Neural cell (in vitro differentiated cells): ENCODE results near the gene CELSR2. TPM values are rescaled to one million over a fixed set of nuclear protein-coding genes. Genes with fewer than 3 reads are reported as not detected.

Experiments
- H2AFZ ChIP-seq: fragments of 200-600, 300-800 bp; sonication (generic), shearing (Covaris generic); 2 replicates; pipeline ENCODE4 v1.6.0; 2014; ENCODE audit warnings: low read depth, mild to moderate bottlenecking, antibody characterized with exemption, low read length, moderate library complexity
- H3F3A ChIP-seq: fragments of 200-600 bp; shearing (Covaris generic); 2 replicates; pipeline ENCODE4 v1.6.1; 2016; ENCODE audit warnings: mild to moderate bottlenecking, moderate library complexity, mixed read lengths, antibody characterized with exemption, low read length; ENCODE audit not compliant: insufficient read depth, poor library complexity, severe bottlenecking
- H3K27ac ChIP-seq: fragments of 200-600, 300-800 bp; sonication (generic), shearing (Covaris generic); 2 replicates; pipeline ENCODE4 v1.5.1; 2014; ENCODE audit warnings: mild to moderate bottlenecking, low read length, moderate library complexity
- H3K27me3 ChIP-seq: fragments of 300-800, 200-600 bp; sonication (generic), shearing (Covaris generic); 2 replicates; pipeline ENCODE4 v1.6.0; 2014; ENCODE audit warnings: mild to moderate bottlenecking, low read depth, low read length, moderate library complexity; ENCODE audit not compliant: insufficient read depth
- H3K36me3 ChIP-seq: fragments of 300-800, 200-600 bp; sonication (generic), shearing (Covaris generic); 2 replicates; pipeline ENCODE4 v1.5.1; 2014; ENCODE audit warnings: mild to moderate bottlenecking, antibody characterized with exemption, low read length, moderate library complexity; ENCODE audit not compliant: insufficient read depth
- H3K4me2 ChIP-seq: fragments of 300-800, 200-600 bp; sonication (generic), shearing (Covaris generic); 2 replicates; pipeline ENCODE4 v1.6.0; 2014; ENCODE audit warnings: mild to moderate bottlenecking, low read length
- H3K4me3 ChIP-seq: fragments of 300-800, 200-600 bp; sonication (generic), shearing (Covaris generic); 2 replicates; pipeline ENCODE4 v1.5.1; 2014; ENCODE audit warnings: mild to moderate bottlenecking, low read length, moderate library complexity
- H3K79me2 ChIP-seq: fragments of 200-600 bp; shearing (Covaris generic); replicated peaks from 2 replicates; pipeline ENCODE4 v1.6.0; 2014; ENCODE audit warnings: mild to moderate bottlenecking, low read length, moderate library complexity; ENCODE audit not compliant: insufficient read depth
- H3K9ac ChIP-seq: fragments of 300-800, 200-600 bp; sonication (generic), shearing (Covaris generic); 2 replicates; pipeline ENCODE4 v1.6.1; 2016; ENCODE audit warnings: mild to moderate bottlenecking, low read length, mixed read lengths
- H3K9me2 ChIP-seq: fragments of 200-600 bp; shearing (Covaris generic); 2 replicates; pipeline ENCODE4 v1.6.1; 2016; ENCODE audit warnings: mild to moderate bottlenecking, low read length, mixed read lengths; ENCODE audit not compliant: insufficient read depth
- H3K9me3 ChIP-seq: fragments of 200-600, 300-800 bp; sonication (generic), shearing (Covaris generic); 2 replicates; pipeline ENCODE4 v1.6.1; 2016; ENCODE audit warnings: mild to moderate bottlenecking, mixed run types, low read length, moderate library complexity, mixed read lengths
- H4K20me1 ChIP-seq: fragments of 200-600 bp; shearing (Covaris generic); 2 replicates; pipeline ENCODE4 v1.6.1; 2016; ENCODE audit warnings: mild to moderate bottlenecking, mixed run types; ENCODE audit not compliant: insufficient read depth
- CTCF ChIP-seq: fragments of 450-650 bp; IDR thresholded peaks from 2 replicates; pipeline ENCODE4 v1.5.1; 2014; ENCODE audit warnings: antibody characterized with exemption, mild to moderate bottlenecking, moderate library complexity; ENCODE audit not compliant: poor library complexity, severe bottlenecking
- EP300 ChIP-seq: fragments of 450-650 bp; conservative IDR thresholded peaks from 2 replicates; pipeline ENCODE4 v1.6.1; 2014; ENCODE audit warnings: antibody characterized with exemption, mild to moderate bottlenecking, moderate library complexity; ENCODE audit not compliant: poor library complexity, severe bottlenecking
- EZH2 ChIP-seq: fragments of 200-600, 300-800 bp; shearing (Covaris generic), sonication (generic); IDR thresholded peaks from 2 replicates; pipeline ENCODE4 v1.6.1; 2014; ENCODE audit warnings: antibody characterized with exemption, low read length, borderline replicate concordance, mild to moderate bottlenecking; ENCODE audit not compliant: insufficient read depth, poor library complexity, severe bottlenecking
- MXI1 ChIP-seq: fragments of 450-650 bp; conservative IDR thresholded peaks from 2 replicates; pipeline ENCODE4 v1.6.1; 2014; ENCODE audit warnings: antibody characterized with exemption, mild to moderate bottlenecking; ENCODE audit not compliant: poor library complexity, severe bottlenecking
- POLR2AphosphoS5 ChIP-seq: IDR thresholded peaks from 2 replicates; pipeline ENCODE4 v1.6.1; 2012
- RAD21 ChIP-seq: fragments of 450-650 bp; conservative IDR thresholded peaks from 2 replicates; pipeline ENCODE4 v1.6.1; 2014; ENCODE audit warnings: antibody characterized with exemption, mild to moderate bottlenecking, moderate library complexity
- REST ChIP-seq: IDR thresholded peaks from 2 replicates; pipeline ENCODE4 v1.6.1; 2012; ENCODE audit warnings: borderline replicate concordance
- SMC3 ChIP-seq: fragments of 450-650 bp; conservative IDR thresholded peaks from 2 replicates; pipeline ENCODE4 v1.6.1; 2014; ENCODE audit warnings: antibody characterized with exemption, mild to moderate bottlenecking, moderate library complexity; ENCODE audit not compliant: poor library complexity
- TAF1 ChIP-seq: IDR thresholded peaks from 2 replicates; pipeline ENCODE4 v1.6.1; 2012; ENCODE audit warnings: low read depth
- polyA plus RNA-seq: library from polyadenylated mRNA; depleted of rRNA; stranded (reverse); fragments of >200 nt; gene quantifications from 2 replicates; pipeline ENCODE4 v1.2.3, GENCODE V29; 2014

Gene CELSR2
- polyA plus RNA-seq, 1 donor from 2014 or later: 7.9 TPM

GRCh38 chr1:109263597-109264378 is 14.4 kb downstream of the CELSR2 start:
- H2AFZ ChIP-seq: no peak overlapping the region
- TF ChIP-seq CTCF: peak; percentile 93
- peak; percentile 31 for TF ChIP-seq MXI1
- TF ChIP-seq SMC3: peak; percentile 80
- no peak for TF ChIP-seq REST
- no peak for TF ChIP-seq EP300
- no peak for TF ChIP-seq EZH2
- no peak for TF ChIP-seq POLR2AphosphoS5
- no peak for TF ChIP-seq TAF1
- TF ChIP-seq RAD21: peak; percentile 73
- H3F3A ChIP-seq: no peaks in the 10 kb centered on the region
- no peaks in the 10 kb centered on the region for H3K9me3 ChIP-seq
- no peak overlapping the region for H3K4me3 ChIP-seq
- no peaks in the 10 kb centered on the region for H4K20me1 ChIP-seq
- H3K27ac ChIP-seq: no peak overlapping the region
- H3K9ac ChIP-seq: no peak overlapping the region
- peaks cover 12% of the 10 kb centered on the region for H3K36me3 ChIP-seq
- no peaks in the 10 kb centered on the region for H3K27me3 ChIP-seq
- H3K9me2 ChIP-seq: no peaks in the 10 kb centered on the region
- H3K4me2 ChIP-seq: no peak overlapping the region
- H3K79me2 ChIP-seq: no peaks in the 10 kb centered on the region

GRCh38 chr1:109264379-109264755 is 15.0 kb downstream of the CELSR2 start:
- Histone ChIP-seq H3K9ac (no peak overlapping the region), H3F3A (no peaks in the 10 kb centered on the region), H3K36me3 (peaks cover 12% of the 10 kb centered on the region), H4K20me1 (no peaks in the 10 kb centered on the region), H3K4me2 (no peak overlapping the region), H3K4me3 (no peak overlapping the region), H3K27ac (no peak overlapping the region), H2AFZ (no peak overlapping the region), H3K79me2 (no peaks in the 10 kb centered on the region), H3K9me3 (no peaks in the 10 kb centered on the region), H3K27me3 (no peaks in the 10 kb centered on the region), H3K9me2 (no peaks in the 10 kb centered on the region)
- TF ChIP-seq CTCF (no peak), POLR2AphosphoS5 (no peak), MXI1 (no peak), EP300 (no peak), EZH2 (no peak), RAD21 (no peak), REST (no peak), TAF1 (no peak)
